GM19324 (cell line): Measurements from ENCODE around the gene EPS15.

Experiments
- ATAC-seq: cut with Tn5 transposase; IDR thresholded peaks from one replicate; pipeline ENCODE4 v1.9.1; 2021; ENCODE audit warnings: mild to moderate bottlenecking, moderate library complexity; ENCODE audit not compliant: unreplicated experiment, low FRiP score

Gene EPS15

DNA sequence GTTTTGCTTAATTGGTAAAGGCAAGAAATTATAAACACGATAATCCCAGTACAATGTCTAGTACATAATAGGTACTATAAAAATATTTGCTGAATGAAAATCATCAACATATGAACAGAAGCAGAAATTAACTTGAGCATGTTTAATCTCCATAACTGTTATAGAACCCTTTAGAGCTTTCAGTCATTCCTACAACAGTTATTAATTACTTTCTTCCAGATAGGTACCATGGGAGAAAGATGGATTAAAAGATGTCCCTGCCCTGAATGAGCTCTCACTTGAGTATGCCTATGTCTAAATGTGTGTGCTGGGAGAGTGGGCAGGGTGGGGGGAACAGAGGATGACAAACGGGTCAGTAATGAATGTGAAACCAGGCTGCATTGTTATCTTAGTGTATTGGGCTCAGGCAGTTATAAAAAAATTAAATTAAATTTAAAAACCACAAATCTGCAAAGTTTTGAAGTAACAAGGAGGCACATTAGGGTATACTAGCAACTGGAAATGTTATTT lies 2.4 kb downstream of the EPS15 start:
- ATAC-seq, result no peak

DNA sequence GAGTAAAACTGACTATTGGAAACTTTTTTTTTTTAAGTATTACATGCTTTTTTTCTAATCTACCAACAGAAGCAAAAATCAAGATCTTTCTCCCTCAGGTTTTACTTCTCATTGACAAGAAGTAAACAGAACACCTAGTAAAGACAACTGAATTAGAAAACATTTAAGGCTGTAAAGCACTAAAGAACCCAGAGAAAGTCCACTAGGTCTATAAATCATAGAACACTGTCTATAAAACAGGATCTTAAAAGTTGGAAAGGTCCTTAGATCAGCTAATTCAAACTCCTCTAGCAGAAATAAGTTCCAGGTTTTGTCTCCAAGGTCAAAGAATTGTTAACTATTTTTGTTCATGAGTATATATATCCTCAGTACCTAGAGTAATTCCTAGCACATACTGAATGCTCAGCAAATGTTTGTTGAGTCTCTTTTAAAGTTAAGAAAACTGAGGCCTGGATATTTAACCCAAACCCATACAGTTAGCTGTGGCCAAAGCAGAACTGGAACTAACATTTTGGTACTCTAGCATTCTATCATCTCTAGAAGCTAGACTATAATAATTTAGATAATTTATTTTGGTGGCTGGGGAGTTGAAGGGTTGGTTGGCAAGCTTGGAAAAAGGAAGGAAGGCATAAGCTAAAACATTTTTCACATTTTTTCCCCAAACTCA lies 3.0 kb downstream of the EPS15 start:
- ATAC-seq, result no peak

DNA sequence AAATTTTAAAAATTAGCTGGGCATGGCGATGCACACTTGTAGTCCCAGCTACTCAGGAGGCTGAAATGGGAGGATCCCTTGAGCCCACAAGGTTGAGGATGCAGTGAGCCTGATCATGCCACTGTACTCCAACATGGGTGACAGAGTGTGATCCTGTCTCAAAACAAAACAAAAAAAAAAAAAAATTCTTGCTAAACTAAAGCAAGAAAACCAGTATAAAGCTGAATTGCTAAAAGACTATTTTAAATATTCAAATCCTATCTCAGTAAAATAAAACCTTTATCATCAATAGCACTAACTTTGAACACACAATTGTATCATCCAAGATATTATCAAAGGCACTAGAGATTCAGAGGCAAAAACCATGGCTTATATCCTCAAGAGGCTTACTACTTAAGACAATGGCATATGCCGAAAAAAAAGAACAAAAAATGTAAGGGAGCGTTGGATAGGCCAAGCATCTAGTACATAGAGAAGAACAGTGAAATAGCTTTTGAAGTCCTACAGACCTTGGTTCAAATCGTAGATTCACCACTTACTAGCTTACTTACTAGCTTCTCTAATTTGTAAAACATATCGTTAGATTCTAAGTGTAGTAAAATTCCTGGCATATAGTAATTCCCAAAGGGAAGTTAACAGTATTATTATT lies 3.6 kb downstream of the EPS15 start:
- ATAC-seq, result no peak

DNA sequence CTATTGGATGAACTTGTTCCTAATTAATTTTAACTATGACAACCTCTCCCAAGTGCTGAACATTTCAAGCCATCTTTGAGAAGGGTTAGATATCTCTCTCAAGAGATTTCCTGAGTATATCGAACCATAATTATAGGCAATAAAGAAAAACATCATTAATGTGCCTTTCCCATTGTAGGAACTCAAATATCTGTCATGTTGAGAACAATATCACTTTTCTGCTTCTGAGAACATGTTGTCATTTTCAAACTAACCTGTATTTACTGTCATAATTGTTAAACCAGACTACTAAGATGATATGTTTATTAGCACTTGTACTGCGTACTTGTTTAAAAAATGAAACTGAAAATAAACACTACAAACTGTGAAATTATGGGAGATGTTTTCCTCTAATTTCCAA lies 4.3 kb downstream of the EPS15 start:
- ATAC-seq, result no peak

DNA sequence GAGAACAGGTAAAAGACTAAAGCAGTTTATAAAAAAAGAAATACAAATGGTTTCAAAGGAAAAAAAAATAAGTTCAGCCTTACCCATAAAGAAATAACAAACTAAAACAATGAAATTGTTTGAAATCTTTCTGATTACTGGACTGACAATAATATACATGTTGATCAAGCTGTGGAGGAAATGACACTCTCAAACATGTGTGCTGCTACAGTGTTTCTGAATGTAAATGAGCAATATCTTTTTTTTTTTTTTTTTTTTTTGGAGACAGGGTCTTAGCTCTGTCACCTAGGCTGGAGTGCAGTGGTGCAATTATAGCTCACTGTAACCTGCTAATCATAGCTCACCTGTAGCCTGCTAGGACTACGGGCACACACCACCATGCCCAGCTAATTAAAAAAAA lies 6.5 kb downstream of the EPS15 start:
- no peak for ATAC-seq

DNA sequence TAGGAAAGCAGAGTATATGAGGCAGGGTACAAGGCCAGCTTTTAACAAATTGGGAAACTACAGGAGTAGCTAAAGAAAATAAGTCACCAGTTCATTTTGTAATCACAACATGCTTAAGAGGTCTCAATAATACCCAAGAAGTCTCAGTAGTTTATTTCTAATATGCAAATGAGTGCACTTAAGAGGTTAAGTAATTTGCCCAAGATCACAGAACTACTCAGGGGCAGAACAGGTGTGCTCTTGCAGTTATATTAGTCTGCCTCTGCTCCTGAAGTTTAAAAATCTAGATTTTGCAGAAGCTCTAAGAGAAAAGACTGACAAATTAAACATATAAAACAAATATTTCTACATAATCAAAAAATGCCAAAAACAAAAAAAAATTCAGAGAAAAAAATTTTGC lies 6.9 kb downstream of the EPS15 start:
- ATAC-seq, result no peak

DNA sequence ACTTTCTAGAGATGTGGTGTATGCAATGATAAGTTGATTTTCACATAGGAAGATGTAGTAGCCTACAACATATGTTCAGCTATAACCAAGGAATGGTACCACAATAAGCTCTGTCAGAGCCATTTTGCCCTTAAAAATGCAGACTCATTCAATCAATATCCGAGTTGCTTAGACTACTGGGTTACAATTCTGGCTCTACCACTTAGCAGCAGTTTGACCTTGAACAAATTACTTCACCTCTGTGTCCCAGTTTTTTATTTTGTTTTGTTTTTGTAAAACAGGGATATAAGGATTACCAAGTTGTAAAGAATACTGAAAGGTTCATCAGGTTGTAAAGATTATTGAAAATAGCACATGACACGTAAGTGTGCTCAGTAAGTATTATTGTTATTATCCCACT lies 9.3 kb downstream of the EPS15 start:
- ATAC-seq, result no peak

DNA sequence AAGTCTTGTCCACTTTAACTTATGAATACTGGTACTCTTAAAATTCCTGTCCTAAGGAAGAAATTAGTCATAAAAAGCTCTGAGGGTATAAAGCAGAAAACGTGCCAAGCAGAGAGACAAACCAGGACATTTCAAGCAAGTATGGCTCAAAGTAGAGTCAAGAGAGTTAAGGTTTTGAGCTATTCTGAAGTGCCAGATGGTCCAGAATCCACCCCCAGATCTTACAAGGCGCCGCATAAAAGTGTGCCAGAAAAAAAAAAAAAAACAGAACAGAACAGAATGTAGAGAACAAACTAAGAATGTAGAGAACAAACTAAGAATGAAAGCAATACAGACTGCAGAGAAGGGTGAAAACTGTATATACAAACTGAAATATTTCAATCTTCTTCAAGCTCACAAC lies 12.5 kb downstream of the EPS15 start:
- no peak for ATAC-seq

DNA sequence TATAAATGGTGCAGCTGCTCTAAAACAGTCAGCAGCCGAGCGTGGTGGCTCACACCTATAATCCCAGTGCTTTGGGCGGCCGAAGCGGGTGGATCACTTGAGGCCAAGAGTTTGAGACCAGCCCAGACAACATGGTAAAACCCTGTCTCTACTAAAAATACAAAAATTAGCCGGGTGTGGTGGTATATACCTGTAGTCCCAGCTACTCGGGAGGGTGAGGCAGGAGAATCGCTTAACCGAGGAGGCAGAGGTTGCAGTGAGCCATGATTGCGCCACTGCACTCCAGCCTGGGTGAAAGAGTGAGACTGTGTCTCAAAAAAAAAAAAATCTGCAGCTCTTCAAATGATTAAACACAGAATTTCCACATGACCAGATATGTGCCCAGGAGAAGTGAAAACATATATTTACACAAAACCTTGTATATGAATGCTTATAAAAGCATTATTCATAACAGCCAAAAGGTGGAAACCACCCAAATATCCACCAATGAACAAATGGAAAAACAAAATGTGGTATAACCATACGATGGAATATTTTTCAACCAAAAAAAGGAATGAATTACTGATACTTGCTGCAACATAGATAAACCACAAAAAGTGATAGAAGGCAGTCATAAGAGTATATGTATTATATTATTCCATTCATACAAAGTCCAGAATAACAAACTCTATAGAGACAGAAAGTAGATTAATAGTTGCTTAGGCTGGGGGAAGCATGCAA lies 14.1 kb downstream of the EPS15 start:
- peak; percentile 43 for ATAC-seq

DNA sequence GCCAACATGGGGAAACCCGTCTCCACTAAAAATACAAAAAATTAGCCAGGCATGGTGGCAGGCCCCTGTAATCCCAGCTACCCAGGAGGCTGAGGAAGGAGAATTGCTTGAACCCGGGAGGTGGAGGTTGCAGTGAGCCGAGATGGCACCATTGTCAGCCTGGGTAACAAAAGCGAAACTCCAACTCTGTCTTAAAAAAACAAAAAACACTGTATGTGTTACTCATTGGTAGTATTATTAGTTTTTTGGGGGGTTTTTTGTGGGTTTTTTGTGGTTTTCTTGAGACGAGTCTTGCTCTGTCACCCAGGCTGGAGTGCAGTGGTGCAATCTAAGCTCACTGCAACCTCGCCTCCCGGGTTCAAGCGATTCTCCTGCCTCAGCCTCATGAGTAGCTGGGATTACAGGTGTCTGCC lies 17.8 kb downstream of the EPS15 start:
- peak; percentile 63 for ATAC-seq

DNA sequence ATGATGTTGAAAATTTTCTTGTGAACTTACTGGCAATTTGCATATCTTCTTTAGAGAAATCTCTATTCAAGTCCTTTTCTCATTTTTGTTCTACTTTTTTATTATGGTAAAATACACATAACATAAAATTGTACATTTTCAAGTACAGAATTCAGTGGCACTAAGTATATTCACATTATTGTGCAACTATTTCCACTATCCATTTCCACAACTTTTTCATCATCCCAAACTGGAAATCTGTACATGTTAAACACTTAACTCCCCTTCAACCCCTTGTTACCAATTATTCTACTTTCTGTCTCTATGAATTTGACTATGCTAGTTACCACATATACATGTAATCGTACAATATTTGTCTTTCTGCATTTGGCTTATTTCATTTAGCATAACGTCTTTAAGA lies 19.4 kb downstream of the EPS15 start:
- no peak for ATAC-seq

DNA sequence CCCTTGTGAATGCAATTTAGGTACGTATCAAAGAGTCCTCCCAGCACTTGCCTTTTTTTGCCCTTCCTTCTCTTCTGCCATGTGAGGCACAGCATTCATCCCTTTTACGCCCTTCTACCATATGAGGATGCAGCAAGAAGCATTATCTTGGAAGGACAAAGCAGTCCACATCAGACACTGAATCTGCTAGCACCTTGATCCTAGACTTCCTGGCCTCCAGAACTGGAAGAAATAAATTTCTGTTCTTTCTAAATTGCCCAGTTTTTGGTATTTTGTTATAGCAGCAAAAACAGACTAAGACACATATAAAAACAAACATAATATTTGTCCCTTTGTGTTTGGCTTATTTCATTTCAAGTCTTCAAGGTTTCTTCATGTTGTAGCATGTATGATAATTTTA lies 20.1 kb downstream of the EPS15 start:
- ATAC-seq, result no peak

DNA sequence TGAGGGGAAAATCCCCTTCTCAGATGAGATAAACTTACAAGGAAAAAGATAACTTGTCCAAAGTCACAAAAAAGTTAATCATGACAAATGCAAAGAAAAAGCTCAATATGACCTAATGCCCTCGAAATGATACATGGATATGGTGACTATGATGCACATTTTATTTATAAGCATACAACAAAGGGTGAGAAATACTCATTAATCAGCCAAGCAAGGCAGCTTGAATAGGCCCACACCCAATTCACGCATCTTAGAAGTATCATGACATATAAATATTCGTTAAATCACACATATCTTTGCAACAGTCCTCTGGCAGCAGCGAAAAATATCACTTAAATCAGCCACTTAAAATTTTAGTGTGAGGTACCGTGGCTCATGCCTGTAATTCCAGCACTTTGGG lies 21.7 kb downstream of the EPS15 start:
- no peak for ATAC-seq

DNA sequence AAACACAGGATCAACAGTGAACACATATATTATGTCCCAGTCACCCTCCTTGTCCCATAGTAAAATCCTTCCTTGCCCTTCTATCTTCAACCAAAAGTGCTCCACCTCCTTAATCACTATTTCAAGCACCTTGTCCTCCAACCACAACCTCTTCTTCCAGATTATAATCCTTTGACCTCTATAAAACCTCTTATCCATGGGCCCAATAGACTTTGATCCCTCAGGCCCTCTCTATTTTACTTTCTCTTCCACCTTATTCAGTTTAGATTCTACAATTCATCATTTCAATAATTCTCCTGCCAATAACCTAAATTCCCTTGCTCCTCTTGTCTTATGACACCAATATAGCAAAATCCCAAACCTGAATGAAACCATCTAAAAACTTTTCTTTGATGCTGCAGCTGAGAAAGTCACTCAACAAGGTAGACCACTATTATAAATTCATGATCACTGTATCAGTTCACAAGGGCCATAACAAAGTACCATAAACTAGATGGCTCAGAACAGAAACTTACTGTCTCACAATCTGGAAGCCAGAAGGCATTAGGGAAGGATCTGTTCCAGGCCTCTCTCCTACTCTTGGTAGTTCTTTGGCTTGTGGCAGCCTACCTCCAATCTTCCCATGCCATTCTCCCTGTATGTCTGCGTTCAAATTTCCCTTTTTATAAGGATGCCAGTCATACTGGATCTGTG lies 24.8 kb downstream of the EPS15 start:
- no peak for ATAC-seq

DNA sequence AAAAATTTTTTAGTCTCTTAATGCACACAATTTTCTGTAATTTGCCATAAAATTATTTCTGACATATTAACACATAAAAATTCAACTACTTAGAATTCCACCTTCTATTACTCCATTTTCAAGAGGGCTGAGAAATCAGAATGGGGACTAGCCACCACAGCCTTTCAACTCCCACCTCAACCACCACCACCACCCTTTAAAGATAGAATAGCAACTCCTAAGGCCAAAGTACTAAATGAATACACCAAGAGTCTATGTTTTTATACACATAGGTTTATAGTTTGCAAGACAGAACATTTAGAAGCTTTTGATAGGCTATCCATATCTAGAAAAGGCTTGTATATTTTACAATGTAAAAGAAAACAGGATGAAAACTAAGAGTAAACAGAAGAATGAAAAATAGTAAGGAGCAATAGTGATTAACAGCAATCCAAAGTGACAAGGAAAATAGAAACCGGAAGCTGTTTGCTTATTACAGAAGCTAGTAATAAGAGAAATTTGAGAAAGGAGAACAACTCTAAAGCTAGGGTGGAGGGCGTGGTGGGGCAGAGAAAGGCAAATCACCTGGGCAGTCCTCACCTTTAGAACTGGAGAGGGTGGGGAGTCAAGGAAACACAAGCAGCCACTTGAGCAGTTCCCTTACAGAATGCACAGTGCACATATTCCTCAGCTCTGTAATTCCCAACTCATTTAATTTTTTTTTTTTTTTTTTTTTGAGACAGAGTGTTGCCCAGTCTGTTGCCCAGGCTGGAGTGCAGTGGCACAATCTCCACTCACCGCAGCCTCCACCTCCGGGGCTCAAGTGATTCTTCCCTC lies 27.7 kb downstream of the EPS15 start:
- peak; percentile 58 for ATAC-seq

DNA sequence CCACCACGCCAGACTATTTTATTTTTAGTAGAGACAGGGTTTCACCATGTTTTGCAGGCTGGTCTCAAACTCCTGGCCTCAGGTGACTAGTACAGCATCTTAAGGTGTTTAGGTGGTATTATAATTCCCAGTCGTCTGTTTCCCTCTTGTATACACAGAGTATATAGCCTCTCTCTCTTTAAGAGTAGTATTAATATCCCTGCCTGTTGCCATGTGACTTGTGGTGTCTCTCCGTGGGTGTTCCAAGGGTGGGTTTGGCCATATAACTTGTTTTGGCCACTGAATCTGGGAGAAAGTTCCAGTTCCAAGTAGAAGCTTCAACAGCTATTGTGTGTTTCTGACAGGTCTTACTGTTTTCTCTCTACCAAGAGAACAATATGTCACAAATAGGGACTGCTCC lies 29.6 kb downstream of the EPS15 start:
- ATAC-seq, result no peak

DNA sequence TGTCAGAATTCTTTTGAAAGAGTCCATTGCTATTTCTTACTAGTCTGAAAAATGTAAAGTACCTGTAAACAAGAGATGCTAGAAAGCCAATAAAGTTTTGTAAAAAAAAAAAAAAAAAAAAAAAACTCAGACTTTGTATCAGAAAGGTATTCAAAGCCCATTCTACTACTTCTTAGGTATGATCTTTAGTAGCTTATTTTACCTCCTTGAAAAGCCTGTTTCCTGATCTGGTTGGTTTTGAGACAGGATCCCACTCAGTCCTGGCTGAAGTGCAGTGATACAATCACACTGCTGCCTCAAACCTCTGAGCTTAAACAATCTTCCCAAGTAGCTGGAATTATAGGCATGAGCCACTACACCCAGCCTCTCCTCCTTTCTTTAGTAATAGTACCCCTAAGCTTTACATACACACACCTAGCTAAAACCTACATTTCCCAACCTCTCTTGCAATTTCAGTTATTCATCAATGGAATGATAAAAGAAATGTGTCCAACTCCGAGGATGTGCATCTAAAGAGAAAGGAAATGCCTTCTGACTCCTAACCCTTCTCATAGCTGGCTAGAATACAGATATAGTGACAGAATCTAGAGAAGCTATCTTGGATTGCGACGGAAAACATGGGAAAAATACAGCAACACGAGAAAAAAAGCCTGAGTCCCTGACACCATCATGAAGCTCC lies 30.6 kb downstream of the EPS15 start:
- ATAC-seq, result no peak

DNA sequence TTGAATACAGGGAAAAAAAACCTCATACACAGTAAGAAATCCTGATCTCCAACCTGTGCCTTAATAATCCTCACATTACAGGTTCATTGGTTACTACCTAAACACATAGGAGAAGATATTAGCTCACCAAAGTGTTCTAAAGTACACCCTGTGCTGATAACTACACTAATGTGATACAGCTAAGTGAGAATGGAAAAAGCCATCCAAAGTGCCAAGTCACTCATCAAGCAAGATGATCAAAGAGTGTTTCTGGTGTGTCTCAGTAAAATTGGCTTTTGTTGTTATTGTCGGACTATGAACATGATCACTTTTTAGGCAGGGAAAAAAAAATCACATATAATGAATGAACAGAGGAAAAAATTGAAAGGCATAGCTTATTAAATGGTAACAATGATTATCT lies 31.4 kb downstream of the EPS15 start:
- ATAC-seq, result no peak

DNA sequence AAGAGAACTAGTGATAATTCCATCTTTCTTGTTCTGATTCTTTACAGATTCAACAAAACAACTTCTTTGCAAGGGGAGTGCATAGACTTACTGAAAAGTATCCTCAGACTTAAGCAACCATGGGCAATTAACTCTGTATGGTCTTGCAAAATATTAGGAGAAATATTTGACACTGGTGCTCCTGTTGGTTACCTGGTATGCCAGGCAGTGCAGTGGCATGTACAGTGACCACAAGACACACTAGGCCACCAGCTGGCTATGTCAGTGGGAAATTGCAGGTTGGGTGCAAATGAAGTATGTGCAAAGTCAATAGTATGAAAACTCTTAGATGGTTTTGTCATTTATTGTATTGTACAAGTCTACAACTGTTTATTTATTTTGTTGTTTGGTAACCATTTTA lies 34.5 kb downstream of the EPS15 start:
- no peak for ATAC-seq

DNA sequence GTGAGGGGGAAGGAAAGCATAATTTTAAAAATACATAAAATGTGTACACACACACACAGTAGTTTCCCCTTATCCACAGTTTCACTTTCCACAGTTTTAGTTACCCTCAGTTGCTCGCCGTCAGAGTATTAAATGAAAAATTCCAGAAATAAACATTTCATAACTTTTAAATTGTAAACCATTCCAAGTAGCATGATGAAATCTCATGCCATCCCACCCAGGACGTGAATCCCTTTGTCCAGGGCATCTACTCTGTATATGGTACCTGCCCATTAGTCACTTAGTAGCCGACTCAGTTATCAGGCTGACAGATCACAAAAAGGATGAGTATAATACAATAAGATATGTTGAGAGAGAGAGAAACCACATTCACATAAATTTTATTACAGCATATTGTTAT lies 36.2 kb downstream of the EPS15 start:
- ATAC-seq, result no peak
